HG03139 (cell line): ENCODE measurements around the gene KIF4A.
A peak's percentile ranks its signal among the peaks of the same experiment; 100 is the strongest.
"Not testable (repeated sequence)": the region's sequence is repeated elsewhere in the genome, so short reads cannot be mapped to it uniquely, and the experiment has no call there.

Experiments used
- ATAC-seq: cut with Tn5 transposase; IDR thresholded peaks from one replicate; pipeline ENCODE4 v1.9.1; 2021; ENCODE audit not compliant: unreplicated experiment

Gene KIF4A

GRCh38 chrX:70360366-70360765 is 70.5 kb downstream of the KIF4A start:
- ATAC-seq: no peak

- ATAC-seq: not testable (repeated sequence)
Observed at GRCh38 chrX:70368731-70369130, 78.8 kb downstream of the KIF4A start.

GRCh38 chrX:70386235-70386634 is 96.3 kb downstream of the KIF4A start:
- no peak for ATAC-seq

- ATAC-seq: no peak
Observed at GRCh38 chrX:70398899-70399298, 109.0 kb downstream of the KIF4A start.

- ATAC-seq: not testable (repeated sequence)
Observed at GRCh38 chrX:70400181-70400580, 110.3 kb downstream of the KIF4A start.

GRCh38 chrX:70402721-70403120 is 112.8 kb downstream of the KIF4A start:
- no peak for ATAC-seq

- ATAC-seq: no peak
Observed at GRCh38 chrX:70405003-70405402, 115.1 kb downstream of the KIF4A start.

GRCh38 chrX:70410921-70411320 is 121.0 kb downstream of the KIF4A start:
- no peak for ATAC-seq

- no peak for ATAC-seq
Observed at GRCh38 chrX:70411475-70411874, 121.6 kb downstream of the KIF4A start.

GRCh38 chrX:70421618-70422017 is 131.7 kb downstream of the KIF4A start:
- ATAC-seq: no peak

GRCh38 chrX:70422851-70423341 is 133.0 kb downstream of the KIF4A start, which contains the start of gene GDPD2:
Gene GDPD2, plus strand, starts transcription at chrX:70423314. Its CDS starts 1,671 bp downstream, at chrX:70424985.
- no peak for ATAC-seq

GRCh38 chrX:70423936-70424675 is 134.2 kb downstream of the KIF4A start:
- ATAC-seq: no peak

- ATAC-seq: no peak
Observed at GRCh38 chrX:70424801-70425200, 134.9 kb downstream of the KIF4A start.

- ATAC-seq: no peak
Observed at GRCh38 chrX:70426286-70427278, 136.7 kb downstream of the KIF4A start.

GRCh38 chrX:70427365-70427764 is 137.5 kb downstream of the KIF4A start:
- ATAC-seq: no peak

GRCh38 chrX:70429759-70430158 is 139.9 kb downstream of the KIF4A start:
- no peak for ATAC-seq

GRCh38 chrX:70432936-70433847 is 143.3 kb downstream of the KIF4A start:
- no peak for ATAC-seq

- peak; percentile 57 for ATAC-seq
Observed at GRCh38 chrX:70433848-70434351, 144.0 kb downstream of the KIF4A start.

- ATAC-seq: peak; percentile 52
Observed at GRCh38 chrX:70434352-70434866, 144.5 kb downstream of the KIF4A start.
